Activated T-cell treated with anti-CD3 and anti-CD28 coated beads, Interleukin-2, amount 50 U/mL, for 4 hours (primary cell): ENCODE measurements around the gene STXBP1. TPM values are rescaled to one million over a fixed set of nuclear protein-coding genes. Genes with fewer than 3 reads are reported as not detected.

ENCODE experiments used
- ATAC-seq, 2 donors: fragments of 200-7000 bp; cut with Tn5 transposase; one replicate each; pipeline ENCODE4 v1.10.0; 2021
- DNase-seq: peaks from one replicate; pipeline ENCODE4 v3.0.0-alpha.2; 2020
- H3K27me3 Mint-ChIP-seq: one replicate; pipeline ENCODE4 v1.8.0; 2021; ENCODE audit warnings: low read depth, mixed read lengths
- H3K36me3 Mint-ChIP-seq: one replicate; pipeline ENCODE4 v1.8.0; 2022; ENCODE audit warnings: mixed read lengths; ENCODE audit not compliant: insufficient read depth
- H3K4me1 Mint-ChIP-seq: one replicate; pipeline ENCODE4 v1.8.0; 2021; ENCODE audit warnings: low read depth, mixed read lengths
- H3K4me3 Mint-ChIP-seq: one replicate; pipeline ENCODE4 v1.8.0; 2021; ENCODE audit warnings: mild to moderate bottlenecking, moderate library complexity, mixed read lengths
- H3K9me3 Mint-ChIP-seq: one replicate; pipeline ENCODE4 v1.8.0; 2021; ENCODE audit warnings: mixed read lengths
- total RNA-seq, 3 donors: library from RNA; stranded (reverse); gene quantifications; one replicate each; pipeline ENCODE4 v1.2.1, GENCODE V29; 2021

Gene STXBP1
- total RNA-seq, result 10 to 100 TPM; 10.8 to 11.6 (median 11.0) TPM

GRCh38 chr9:127611899-127612790, at the start of gene STXBP1:
TSS of gene STXBP1 (plus strand) at chr9:127612277. CDS start at chr9:127612404, 127 bp downstream.
- H3K4me3 Mint-ChIP-seq, result peak within 1 kb of the TSS; percentile 94
- DNase-seq, result peak; percentile 84
- peaks cover 22% of the 10 kb centered on the region for H3K27me3 Mint-ChIP-seq
- H3K4me1 Mint-ChIP-seq, result peaks cover 24% of the 10 kb centered on the region
- peak; percentile 86 to 90 for ATAC-seq
- no peaks in the 10 kb centered on the region for H3K36me3 Mint-ChIP-seq
- no peaks in the 10 kb centered on the region for H3K9me3 Mint-ChIP-seq

GRCh38 chr9:127562279-127562796, 49.7 kb upstream of the STXBP1 start:
- Mint-ChIP-seq H3K9me3 (no peaks in the 10 kb centered on the region), H3K4me3 (no peak overlapping the region), H3K27me3 (no peaks in the 10 kb centered on the region), H3K4me1 (peaks cover 45% of the 10 kb centered on the region), H3K36me3 (peaks cover 4% of the 10 kb centered on the region)
- ATAC-seq (no peak), DNase-seq (no peak)

GRCh38 chr9:127562841-127563401, 49.2 kb upstream of the STXBP1 start:
- ATAC-seq, result no peak
- no peak overlapping the region for H3K4me3 Mint-ChIP-seq

GRCh38 chr9:127563579-127563978, 48.5 kb upstream of the STXBP1 start:
- Mint-ChIP-seq H3K36me3 (peaks cover 4% of the 10 kb centered on the region), H3K27me3 (no peaks in the 10 kb centered on the region), H3K4me1 (peaks cover 44% of the 10 kb centered on the region), H3K9me3 (no peaks in the 10 kb centered on the region), H3K4me3 (no peak overlapping the region)
- ATAC-seq (no peak), DNase-seq (no peak)

More at GRCh38 chr9:127562841-127563401, 49.2 kb upstream of the STXBP1 start:
- H3K36me3 Mint-ChIP-seq, result peaks cover 4% of the 10 kb centered on the region
- no peaks in the 10 kb centered on the region for H3K9me3 Mint-ChIP-seq
- no peak for DNase-seq
- H3K27me3 Mint-ChIP-seq, result no peaks in the 10 kb centered on the region
- H3K4me1 Mint-ChIP-seq, result peaks cover 50% of the 10 kb centered on the region

- H3K4me1 Mint-ChIP-seq, result peaks cover 41% of the 10 kb centered on the region
- H3K4me3 Mint-ChIP-seq, result no peak overlapping the region
- no peaks in the 10 kb centered on the region for H3K9me3 Mint-ChIP-seq
- no peak for DNase-seq
- peaks cover 4% of the 10 kb centered on the region for H3K36me3 Mint-ChIP-seq
- ATAC-seq, result no peak
- H3K27me3 Mint-ChIP-seq, result no peaks in the 10 kb centered on the region
Observed at GRCh38 chr9:127565231-127565630, 46.8 kb upstream of the STXBP1 start.

GRCh38 chr9:127566351-127567001, 45.6 kb upstream of the STXBP1 start:
- ATAC-seq (no peak), DNase-seq (no peak)
- Mint-ChIP-seq H3K4me3 (no peak overlapping the region), H3K36me3 (peaks cover 4% of the 10 kb centered on the region), H3K27me3 (no peaks in the 10 kb centered on the region), H3K4me1 (peaks cover 33% of the 10 kb centered on the region), H3K9me3 (no peaks in the 10 kb centered on the region)

- Mint-ChIP-seq H3K4me1 (peaks cover 26% of the 10 kb centered on the region), H3K4me3 (peak overlapping the region; percentile 79), H3K27me3 (no peaks in the 10 kb centered on the region), H3K9me3 (no peaks in the 10 kb centered on the region), H3K36me3 (peaks cover 4% of the 10 kb centered on the region)
- no peak for DNase-seq
- no peak for ATAC-seq
Observed at GRCh38 chr9:127567035-127567729, 44.9 kb upstream of the STXBP1 start.

GRCh38 chr9:127567730-127568617, 44.1 kb upstream of the STXBP1 start:
- H3K4me3 Mint-ChIP-seq, result peak overlapping the region; percentile 79
- H3K36me3 Mint-ChIP-seq, result peaks cover 1% of the 10 kb centered on the region
- DNase-seq, result no peak

GRCh38 chr9:127568618-127568970, 43.5 kb upstream of the STXBP1 start:
- H3K36me3 Mint-ChIP-seq, result no peaks in the 10 kb centered on the region
- DNase-seq, result no peak
- H3K27me3 Mint-ChIP-seq, result no peaks in the 10 kb centered on the region
- no peak overlapping the region for H3K4me3 Mint-ChIP-seq
- H3K4me1 Mint-ChIP-seq, result peaks cover 24% of the 10 kb centered on the region
- H3K9me3 Mint-ChIP-seq, result no peaks in the 10 kb centered on the region
- peak; percentile 11 to 47 for ATAC-seq

More at GRCh38 chr9:127567730-127568617, 44.1 kb upstream of the STXBP1 start:
- Mint-ChIP-seq H3K9me3 (no peaks in the 10 kb centered on the region), H3K4me1 (peaks cover 25% of the 10 kb centered on the region), H3K27me3 (no peaks in the 10 kb centered on the region)
- ATAC-seq, result peak in 1 of 2 donors; percentile 20

GRCh38 chr9:127568971-127569885, 42.8 kb upstream of the STXBP1 start:
- H3K4me1 Mint-ChIP-seq, result peaks cover 28% of the 10 kb centered on the region
- H3K36me3 Mint-ChIP-seq, result no peaks in the 10 kb centered on the region
- DNase-seq, result peak; percentile 70
- H3K9me3 Mint-ChIP-seq, result no peaks in the 10 kb centered on the region
- peak overlapping the region; percentile 79 for H3K4me3 Mint-ChIP-seq
- H3K27me3 Mint-ChIP-seq, result no peaks in the 10 kb centered on the region
- ATAC-seq, result peak; percentile 82 to 88

GRCh38 chr9:127569886-127570401, 42.1 kb upstream of the STXBP1 start:
- DNase-seq (no peak), ATAC-seq (peak; percentile 15 to 29)
- H3K4me1 Mint-ChIP-seq, result peaks cover 34% of the 10 kb centered on the region
- peak overlapping the region; percentile 79 for H3K4me3 Mint-ChIP-seq
- H3K36me3 Mint-ChIP-seq, result no peaks in the 10 kb centered on the region
- H3K9me3 Mint-ChIP-seq, result no peaks in the 10 kb centered on the region
- H3K27me3 Mint-ChIP-seq, result no peaks in the 10 kb centered on the region

- no peak for ATAC-seq
- H3K9me3 Mint-ChIP-seq, result no peaks in the 10 kb centered on the region
- H3K4me1 Mint-ChIP-seq, result peaks cover 34% of the 10 kb centered on the region
- no peaks in the 10 kb centered on the region for H3K27me3 Mint-ChIP-seq
- H3K4me3 Mint-ChIP-seq, result no peak overlapping the region
- DNase-seq, result no peak
- H3K36me3 Mint-ChIP-seq, result no peaks in the 10 kb centered on the region
Observed at GRCh38 chr9:127570533-127571111, 41.5 kb upstream of the STXBP1 start.
